ACC112 (cell line): ENCODE data around the gene C1orf198.
A peak's percentile ranks its signal among the peaks of the same experiment; 100 is the strongest.

Source experiments
- H2AFZ ChIP-seq: fragments of 200-600 bp; sonication (generic); one replicate; pipeline ENCODE4 v1.6.0; 2017; ENCODE audit warnings: antibody characterized with exemption, low read length; ENCODE audit not compliant: unreplicated experiment
- H3K27ac ChIP-seq: fragments of 200-600 bp; sonication (generic); 2 replicates; pipeline ENCODE4 v1.5.1; 2014; ENCODE audit warnings: low read depth, mild to moderate bottlenecking, antibody characterized with exemption, low read length, moderate library complexity
- H3K27me3 ChIP-seq: fragments of 200-600 bp; sonication (generic); 2 replicates; pipeline ENCODE4 v1.6.1; 2014; ENCODE audit warnings: mild to moderate bottlenecking, antibody characterized with exemption, low read length, moderate library complexity, mixed read lengths; ENCODE audit not compliant: insufficient read depth
- H3K36me3 ChIP-seq: fragments of 200-600 bp; sonication (generic); 2 replicates; pipeline ENCODE4 v1.6.1; 2016; ENCODE audit warnings: mild to moderate bottlenecking, antibody characterized with exemption, low read length, moderate library complexity, mixed read lengths; ENCODE audit not compliant: insufficient read depth
- H3K4me1 ChIP-seq: fragments of 200-600 bp; sonication (generic); one replicate; pipeline ENCODE4 v1.6.1; 2016; ENCODE audit warnings: low read length, mixed read lengths; ENCODE audit not compliant: insufficient read depth, unreplicated experiment, control insufficient read depth
- H3K4me3 ChIP-seq: fragments of 200-600 bp; sonication (generic); 2 replicates; pipeline ENCODE4 v1.5.1; 2014; ENCODE audit warnings: mild to moderate bottlenecking, low read depth, low read length
- H3K79me2 ChIP-seq: fragments of 200-600 bp; sonication (generic); one replicate; pipeline ENCODE4 v1.6.0; 2016; ENCODE audit warnings: low read length; ENCODE audit not compliant: control insufficient read depth, unreplicated experiment, insufficient read depth

Gene C1orf198

DNA sequence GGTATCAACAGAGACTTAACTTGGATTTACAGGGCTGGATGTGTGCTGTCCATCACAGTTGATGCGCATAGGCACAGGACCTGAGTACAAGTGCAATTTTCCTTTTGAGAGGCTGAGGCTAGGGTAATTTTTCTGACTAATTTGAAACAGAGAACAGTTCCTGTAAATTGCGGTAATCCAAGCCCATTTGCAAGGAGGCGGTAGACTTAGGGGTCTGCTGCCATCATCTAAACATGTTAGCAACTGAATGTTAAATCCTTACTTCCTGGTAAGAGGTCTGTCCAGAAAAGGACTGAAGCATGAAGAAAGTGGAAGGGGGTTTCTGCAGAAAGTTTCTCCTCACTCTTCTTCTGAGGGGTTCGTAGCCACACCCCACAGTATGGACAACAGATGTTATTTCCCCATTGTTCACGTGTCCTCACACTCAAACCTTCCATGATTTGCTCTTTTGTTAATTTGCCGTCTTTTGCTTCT is 23.7 kb upstream of the C1orf198 start:
- Histone ChIP-seq H3K27me3 (no peaks in the 10 kb centered on the region), H3K79me2 (no peaks in the 10 kb centered on the region), H2AFZ (no peak overlapping the region)

DNA sequence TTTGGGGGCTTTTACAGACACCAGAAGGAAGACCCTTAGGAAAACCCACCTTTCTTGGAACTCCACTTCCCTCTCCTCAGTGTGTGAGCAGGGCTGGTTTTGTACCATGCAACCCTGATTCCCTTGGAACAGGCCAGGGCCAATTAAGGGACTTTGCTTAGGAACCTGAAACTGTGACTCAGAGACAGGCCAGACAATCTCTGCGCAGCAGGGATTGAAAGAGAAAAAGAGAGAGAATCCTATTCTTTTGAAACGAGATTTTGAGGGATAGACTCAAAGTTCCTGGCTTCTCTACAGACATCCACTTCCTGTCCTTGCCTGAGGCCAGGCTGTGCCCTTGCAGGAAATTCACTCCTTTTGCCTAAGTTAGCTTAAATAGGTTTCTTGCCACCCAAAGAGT is 23.1 kb upstream of the C1orf198 start:
- H3K27me3 ChIP-seq: no peaks in the 10 kb centered on the region
- H3K4me3 ChIP-seq: no peak overlapping the region
- H3K4me1 ChIP-seq: no peaks in the 10 kb centered on the region
- no peaks in the 10 kb centered on the region for H3K79me2 ChIP-seq
- no peaks in the 10 kb centered on the region for H3K36me3 ChIP-seq
- H2AFZ ChIP-seq: peak overlapping the region; percentile 78
- H3K27ac ChIP-seq: no peak overlapping the region

More for the DNA sequence above, 23.7 kb upstream of the C1orf198 start:
- Histone ChIP-seq H3K36me3 (no peaks in the 10 kb centered on the region), H3K4me1 (no peaks in the 10 kb centered on the region), H3K4me3 (no peak overlapping the region), H3K27ac (no peak overlapping the region)

DNA sequence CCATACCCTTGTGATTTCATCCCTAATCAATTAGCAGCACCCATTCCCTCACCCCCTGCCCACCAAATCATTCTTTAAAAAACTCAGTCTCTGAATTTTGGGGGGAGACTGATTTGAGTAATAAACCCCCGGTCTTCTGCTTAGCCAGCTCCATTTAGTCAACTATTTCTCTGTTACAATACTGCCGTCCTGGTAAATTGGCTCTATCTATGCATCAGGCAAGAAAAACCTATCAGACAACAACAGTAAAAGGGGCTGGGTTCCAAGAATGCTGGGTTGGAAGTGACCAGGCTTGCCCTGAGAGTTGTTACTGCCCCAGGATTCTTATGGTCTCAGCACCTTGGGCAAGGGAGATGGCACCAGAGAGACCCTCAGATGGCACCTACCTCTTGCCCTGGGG is 16.3 kb upstream of the C1orf198 start:
- H3K27me3 ChIP-seq: peaks cover 14% of the 10 kb centered on the region
- no peaks in the 10 kb centered on the region for H3K4me1 ChIP-seq
- no peak overlapping the region for H3K27ac ChIP-seq
- H3K36me3 ChIP-seq: no peaks in the 10 kb centered on the region
- no peak overlapping the region for H3K4me3 ChIP-seq
- no peaks in the 10 kb centered on the region for H3K79me2 ChIP-seq
- H2AFZ ChIP-seq: no peak overlapping the region

DNA sequence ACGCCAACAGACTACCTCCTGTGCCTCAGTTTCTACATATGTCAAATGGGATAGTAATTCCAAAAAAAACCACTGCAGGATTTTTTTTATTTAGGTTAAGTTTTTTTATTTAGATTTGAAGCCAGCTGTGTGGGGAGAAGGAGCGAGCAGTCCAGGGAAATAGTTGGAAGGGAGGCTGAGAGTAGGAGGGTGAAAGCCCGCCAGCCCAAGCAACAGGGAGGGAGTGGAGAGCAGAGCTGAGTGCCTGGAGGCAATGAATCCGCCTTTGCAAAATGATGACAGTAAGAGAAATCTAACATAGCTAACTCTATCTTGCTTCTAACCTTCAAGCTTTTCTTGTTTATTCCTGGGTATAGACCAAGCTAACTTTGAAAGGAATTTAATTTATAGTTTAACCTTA is 15.6 kb upstream of the C1orf198 start:
- Histone ChIP-seq H3K27ac (no peak overlapping the region), H3K4me3 (no peak overlapping the region), H3K79me2 (no peaks in the 10 kb centered on the region), H3K4me1 (peaks cover 3% of the 10 kb centered on the region), H3K27me3 (peaks cover 14% of the 10 kb centered on the region), H3K36me3 (no peaks in the 10 kb centered on the region), H2AFZ (no peak overlapping the region)

DNA sequence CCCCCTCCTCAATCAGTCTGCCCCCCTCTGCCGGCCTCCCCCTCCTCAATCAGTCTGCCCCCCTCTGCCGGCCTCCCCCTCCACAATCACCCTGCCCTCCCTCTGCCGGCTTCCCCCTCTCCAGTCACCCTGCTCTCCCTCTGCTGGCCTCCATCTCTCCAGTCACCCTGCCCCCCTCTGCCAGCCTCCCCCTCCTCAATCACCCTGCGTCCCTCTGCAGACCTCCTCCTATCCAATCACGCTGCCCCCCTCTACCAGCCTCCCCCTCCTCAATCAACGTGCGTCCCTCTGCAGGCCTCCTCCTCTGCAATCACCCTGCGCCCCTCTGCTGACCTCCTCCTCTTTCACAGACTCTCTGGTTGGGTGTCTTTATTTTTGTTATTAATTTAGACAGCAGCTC is 11.5 kb upstream of the C1orf198 start:
- Histone ChIP-seq H3K4me3 (no peak overlapping the region), H3K27me3 (peaks cover 12% of the 10 kb centered on the region), H3K4me1 (peaks cover 28% of the 10 kb centered on the region), H3K36me3 (no peaks in the 10 kb centered on the region), H2AFZ (no peak overlapping the region), H3K79me2 (no peaks in the 10 kb centered on the region), H3K27ac (no peak overlapping the region)

DNA sequence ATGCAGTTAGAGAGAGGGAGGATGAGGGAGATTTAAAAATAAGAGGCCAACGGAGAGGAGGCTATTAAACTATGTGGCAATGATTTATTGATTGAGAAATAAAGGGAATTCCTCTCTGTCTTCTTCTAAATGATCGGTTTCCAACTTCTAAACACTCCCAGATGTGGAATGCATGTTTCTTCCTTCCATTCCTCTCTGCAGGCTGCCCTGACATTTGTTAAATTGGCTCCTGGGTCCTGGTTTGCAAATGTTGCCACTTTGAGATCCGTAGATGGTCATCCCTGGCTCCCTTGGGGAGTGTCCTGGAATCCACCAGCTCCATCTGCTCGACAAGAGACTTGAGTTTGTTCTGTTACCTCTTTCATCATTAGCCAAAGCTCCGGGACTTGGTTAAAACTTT is 10.3 kb upstream of the C1orf198 start:
- Histone ChIP-seq H3K4me3 (peak overlapping the region; percentile 29; the same call in 1 of the 2 replicates), H3K36me3 (no peaks in the 10 kb centered on the region), H2AFZ (no peak overlapping the region), H3K27me3 (peaks cover under 1% of the 10 kb centered on the region; the same call in 1 of the 2 replicates), H3K27ac (peak overlapping the region; percentile 28), H3K79me2 (no peaks in the 10 kb centered on the region), H3K4me1 (peaks cover 28% of the 10 kb centered on the region)

DNA sequence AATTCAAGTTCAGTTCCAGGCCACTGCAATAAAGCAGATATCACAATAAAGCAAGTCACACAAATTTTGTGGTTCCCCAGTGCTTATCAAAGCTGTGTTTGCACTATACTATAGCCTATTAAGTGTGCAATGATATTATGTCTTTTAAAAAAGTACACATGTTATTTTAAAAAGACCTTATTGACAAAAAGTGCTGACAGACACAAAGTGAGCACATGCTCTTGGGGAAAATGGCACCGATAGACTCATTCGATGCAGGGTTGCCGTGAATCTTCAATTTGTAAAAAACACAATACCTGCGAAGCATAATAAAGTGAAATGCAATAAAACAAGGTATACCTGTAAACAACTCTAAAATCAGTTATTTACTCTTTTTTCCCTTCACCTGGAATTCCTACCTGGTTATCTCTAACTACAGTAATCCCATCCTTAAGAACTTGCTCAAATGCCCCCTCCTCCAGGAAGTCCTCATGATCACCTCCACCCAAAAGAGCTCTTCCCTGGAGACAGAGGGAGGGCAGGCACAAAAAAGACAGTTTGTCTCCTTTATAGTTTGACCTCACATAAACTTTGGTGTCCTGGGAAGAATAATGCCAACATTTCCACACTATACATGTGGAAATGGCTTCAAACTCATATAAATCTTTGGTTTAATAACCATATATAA is 9.7 kb upstream of the C1orf198 start:
- H3K79me2 ChIP-seq: no peaks in the 10 kb centered on the region
- H3K4me3 ChIP-seq: no peak overlapping the region
- no peaks in the 10 kb centered on the region for H3K27me3 ChIP-seq
- no peaks in the 10 kb centered on the region for H3K36me3 ChIP-seq
- H3K4me1 ChIP-seq: peaks cover 28% of the 10 kb centered on the region
- peak overlapping the region; percentile 28 for H3K27ac ChIP-seq
- H2AFZ ChIP-seq: no peak overlapping the region

DNA sequence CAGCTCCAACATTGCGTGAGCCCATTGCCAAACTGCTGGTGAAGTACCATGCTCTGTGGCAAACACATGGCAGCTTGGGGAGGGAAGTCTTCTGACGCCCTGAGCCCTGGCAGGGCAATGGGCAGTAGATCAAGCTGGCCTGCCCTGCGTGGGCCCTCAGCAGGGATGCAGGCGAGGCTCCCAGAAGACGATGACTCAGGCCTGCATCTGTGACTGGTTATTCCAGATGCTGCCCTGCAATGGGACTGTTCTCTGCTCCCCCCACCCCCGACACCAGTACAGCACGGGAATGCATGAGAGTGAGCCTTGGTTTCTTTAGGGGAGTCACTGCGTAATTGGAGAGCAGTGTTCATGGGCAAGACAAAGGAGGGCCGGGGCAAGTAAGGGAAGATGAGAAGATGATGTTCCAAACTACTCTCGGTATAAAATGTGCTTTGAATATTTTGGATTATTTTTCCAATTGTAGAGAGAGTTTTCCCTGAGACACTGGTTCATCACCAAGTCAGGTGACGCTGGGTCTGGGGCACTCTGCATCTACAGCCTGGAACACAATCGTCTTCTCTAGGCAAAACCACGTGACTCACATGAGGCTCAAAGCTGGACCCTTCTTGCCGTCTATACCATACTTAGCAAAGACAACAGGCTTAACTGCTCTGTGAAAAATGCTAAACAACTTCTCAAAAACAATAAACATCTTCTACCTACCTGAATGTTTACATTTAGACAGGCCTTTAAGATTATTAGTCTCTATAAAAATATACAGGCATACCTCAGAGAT is 9.0 kb upstream of the C1orf198 start:
- H3K4me3 ChIP-seq: no peak overlapping the region
- H3K27ac ChIP-seq: no peak overlapping the region
- no peaks in the 10 kb centered on the region for H3K27me3 ChIP-seq
- H3K4me1 ChIP-seq: peaks cover 28% of the 10 kb centered on the region
- no peak overlapping the region for H2AFZ ChIP-seq
- no peaks in the 10 kb centered on the region for H3K36me3 ChIP-seq
- no peaks in the 10 kb centered on the region for H3K79me2 ChIP-seq

DNA sequence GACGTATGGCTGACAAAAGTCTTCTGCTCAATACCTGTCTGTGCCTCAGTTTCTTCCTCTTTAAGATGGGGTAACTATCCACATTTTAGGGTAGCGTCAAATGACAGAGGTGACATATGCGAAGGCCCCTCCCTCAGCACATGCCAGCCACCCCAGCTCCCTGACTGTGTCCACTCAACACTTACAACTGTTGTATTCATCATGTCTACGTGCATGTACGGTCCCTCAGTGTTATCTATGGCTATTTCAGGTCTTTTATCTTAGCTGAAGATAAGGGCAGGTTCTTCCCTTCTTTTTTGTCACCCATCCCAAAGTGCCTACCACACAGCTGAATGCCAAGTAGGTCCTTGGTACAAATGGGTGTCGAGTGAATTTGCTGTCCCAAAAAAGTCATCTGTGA is 8.3 kb upstream of the C1orf198 start:
- no peak overlapping the region for H3K4me3 ChIP-seq
- H3K79me2 ChIP-seq: no peaks in the 10 kb centered on the region
- no peaks in the 10 kb centered on the region for H3K36me3 ChIP-seq
- no peak overlapping the region for H3K27ac ChIP-seq
- no peak overlapping the region for H2AFZ ChIP-seq
- peaks cover 28% of the 10 kb centered on the region for H3K4me1 ChIP-seq
- H3K27me3 ChIP-seq: no peaks in the 10 kb centered on the region

DNA sequence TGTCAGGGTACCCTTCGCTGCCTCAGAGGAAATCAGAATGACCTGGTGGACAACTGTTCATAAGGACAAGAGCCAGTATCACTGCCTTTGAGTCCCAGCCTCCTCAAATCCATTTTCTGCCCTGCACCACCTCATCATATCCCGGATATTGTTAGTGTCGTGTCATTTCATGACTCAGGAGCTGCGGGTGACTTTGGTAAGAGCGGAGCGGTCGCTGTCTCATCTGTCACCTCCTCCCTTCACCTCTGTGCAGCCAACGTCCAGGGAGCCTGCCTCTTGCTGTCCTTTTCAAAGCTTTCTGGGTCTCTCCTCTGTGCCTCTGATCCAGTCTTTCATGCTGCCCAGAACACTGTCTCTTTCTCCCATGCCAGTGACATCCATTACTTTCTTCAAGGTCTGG is 7.0 kb upstream of the C1orf198 start:
- no peak overlapping the region for H3K4me3 ChIP-seq
- no peaks in the 10 kb centered on the region for H3K36me3 ChIP-seq
- no peak overlapping the region for H3K27ac ChIP-seq
- H3K27me3 ChIP-seq: no peaks in the 10 kb centered on the region
- H3K79me2 ChIP-seq: no peaks in the 10 kb centered on the region
- H3K4me1 ChIP-seq: peaks cover 28% of the 10 kb centered on the region
- H2AFZ ChIP-seq: no peak overlapping the region

DNA sequence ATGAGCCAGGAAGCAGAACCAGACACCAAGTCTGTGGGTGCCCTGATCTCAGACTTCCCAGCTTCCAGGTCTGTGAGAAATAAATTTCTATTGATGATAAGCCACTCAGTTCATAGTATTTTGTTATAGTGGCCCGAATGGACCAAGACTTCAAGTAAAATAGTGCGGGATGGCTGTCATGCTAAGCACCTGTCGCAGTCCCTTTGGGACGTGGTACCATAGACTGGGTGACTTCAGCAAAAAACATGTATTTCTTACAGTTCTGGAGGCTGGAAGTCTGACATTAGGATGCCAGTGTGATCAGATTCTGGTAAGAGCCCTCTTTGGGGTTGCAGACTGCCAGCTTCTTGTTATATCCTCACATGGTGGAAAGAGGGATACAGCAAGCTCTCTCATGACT is 2.6 kb upstream of the C1orf198 start:
- peaks cover 20% of the 10 kb centered on the region for H3K4me1 ChIP-seq
- H3K79me2 ChIP-seq: peaks cover 15% of the 10 kb centered on the region
- no peak overlapping the region for H3K4me3 ChIP-seq
- H3K27me3 ChIP-seq: no peaks in the 10 kb centered on the region
- H3K36me3 ChIP-seq: no peaks in the 10 kb centered on the region
- H2AFZ ChIP-seq: no peak overlapping the region
- H3K27ac ChIP-seq: no peak overlapping the region
